HEK293 (cell line): ENCODE results near the gene MBTD1.
A peak's percentile ranks its signal among the peaks of the same experiment; 100 is the strongest.

Experiments used
- CTCF ChIA-PET: fragments of 350-600 bp; formaldehyde crosslinking; extraction: SDS; loops from one replicate; lab custom pipeline; 2021; ENCODE audit warnings: antibody characterized with exemption; lab: Yijun Ruan, JAX
- POLR2A ChIA-PET: fragments of 300-600 bp; formaldehyde crosslinking; extraction: SDS; loops from one replicate; lab custom pipeline; 2020; ENCODE audit warnings: antibody characterized with exemption, inconsistent platforms; lab: Yijun Ruan, JAX
- H3K27ac ChIP-seq: fragments of 200-500 bp; sonication (Bioruptor generic); 2 replicates; pipeline ENCODE4 v1.5.1; 2014; ENCODE audit warnings: low read depth, low read length, control low read depth, inconsistent platforms; ENCODE audit errors: extremely low read depth
- H3K36me3 ChIP-seq, 2 experiments: fragments of 200-500 bp in 1 of 2; sonication (Bioruptor generic) in 1 of 2; 1 replicate in 1 of 2; 2 replicates in 1 of 2; pipeline ENCODE4 v1.5.1; 2014 to 2017; ENCODE audit warnings: inconsistent platforms in 2 of 2, low read length in 2 of 2; ENCODE audit not compliant: control insufficient read depth in 2 of 2, insufficient read depth in 1 of 2
- H3K4me1 ChIP-seq: fragments of 200-500 bp; sonication (Bioruptor generic); 2 replicates; pipeline ENCODE4 v1.5.1; 2014; ENCODE audit warnings: mild to moderate bottlenecking, low read length, inconsistent platforms; ENCODE audit not compliant: control insufficient read depth, insufficient read depth
- H3K4me3 ChIP-seq: 2 replicates; pipeline ENCODE4 v1.5.1; 2011; ENCODE audit warnings: low read depth, mild to moderate bottlenecking, control low read depth, low read length, moderate library complexity
- H3K9me3 ChIP-seq: fragments of 200-500 bp; sonication (Bioruptor generic); 2 replicates; pipeline ENCODE4 v1.5.1; 2014; ENCODE audit warnings: low read depth, low read length, inconsistent platforms; ENCODE audit not compliant: control insufficient read depth, insufficient read depth
- FEZF1 ChIP-seq: fragments of 450-650 bp; formaldehyde crosslinking; IDR thresholded peaks from 2 replicates; pipeline ENCODE4 v1.5.1; 2016; ENCODE audit warnings: missing biosample characterization, missing genetic modification characterization
- GLI4 ChIP-seq: fragments of 450-650 bp; formaldehyde crosslinking; IDR thresholded peaks from 2 replicates; pipeline ENCODE4 v1.5.1; 2016; ENCODE audit warnings: missing biosample characterization, missing genetic modification characterization
- HOXA7 ChIP-seq: sonication (generic); formaldehyde crosslinking; IDR thresholded peaks from 2 replicates; pipeline ENCODE4 v1.8.1; 2022; ENCODE audit warnings: missing genetic modification reagents, borderline replicate concordance
- KLF1 ChIP-seq: fragments of 450-650 bp; formaldehyde crosslinking; IDR thresholded peaks from 2 replicates; pipeline ENCODE4 v1.5.1; 2016; ENCODE audit warnings: missing biosample characterization, missing genetic modification characterization
- SCRT2 ChIP-seq: fragments of 450-650 bp; formaldehyde crosslinking; IDR thresholded peaks from 2 replicates; pipeline ENCODE4 v1.5.1; 2016; ENCODE audit warnings: missing biosample characterization, missing genetic modification characterization
- SP3 ChIP-seq: fragments of 450-650 bp; formaldehyde crosslinking; IDR thresholded peaks from 2 replicates; pipeline ENCODE4 v1.5.1; 2016; ENCODE audit warnings: missing biosample characterization, missing genetic modification characterization
- ZBTB1 ChIP-seq: fragments of 450-650 bp; formaldehyde crosslinking; IDR thresholded peaks from 2 replicates; pipeline ENCODE4 v1.5.1; 2016; ENCODE audit warnings: missing biosample characterization, missing genetic modification characterization
- ZBTB20 ChIP-seq: fragments of 450-650 bp; formaldehyde crosslinking; IDR thresholded peaks from 2 replicates; pipeline ENCODE4 v1.5.1; 2016; ENCODE audit warnings: missing biosample characterization, missing genetic modification characterization
- ZNF121 ChIP-seq: fragments of 450-650 bp; formaldehyde crosslinking; IDR thresholded peaks from 2 replicates; pipeline ENCODE4 v1.5.1; 2016; ENCODE audit warnings: missing biosample characterization, missing genetic modification characterization
- ZNF157 ChIP-seq: fragments of 450-650 bp; formaldehyde crosslinking; IDR thresholded peaks from 2 replicates; pipeline ENCODE4 v1.5.1; 2016; ENCODE audit warnings: missing biosample characterization, missing genetic modification characterization
- ZNF23 ChIP-seq: fragments of 450-650 bp; formaldehyde crosslinking; IDR thresholded peaks from 2 replicates; pipeline ENCODE4 v1.5.1; 2016; ENCODE audit warnings: missing biosample characterization, missing genetic modification characterization, borderline replicate concordance
- ZNF324 ChIP-seq: fragments of 450-650 bp; formaldehyde crosslinking; IDR thresholded peaks from 2 replicates; pipeline ENCODE4 v1.5.1; 2016; ENCODE audit warnings: missing biosample characterization, missing genetic modification characterization
- ZNF335 ChIP-seq: fragments of 450-650 bp; formaldehyde crosslinking; conservative IDR thresholded peaks from 2 replicates; pipeline ENCODE4 v1.5.1; 2016; ENCODE audit warnings: missing biosample characterization, missing genetic modification characterization
- ZNF426 ChIP-seq: fragments of 450-650 bp; formaldehyde crosslinking; IDR thresholded peaks from 2 replicates; pipeline ENCODE4 v1.5.1; 2017; ENCODE audit warnings: missing biosample characterization, missing genetic modification characterization, mild to moderate bottlenecking, inconsistent platforms, moderate library complexity
- ZNF600 ChIP-seq: fragments of 450-650 bp; formaldehyde crosslinking; IDR thresholded peaks from 2 replicates; pipeline ENCODE4 v1.5.1; 2016; ENCODE audit warnings: missing biosample characterization, missing genetic modification characterization
- ZNF791 ChIP-seq: fragments of 450-650 bp; formaldehyde crosslinking; IDR thresholded peaks from 2 replicates; pipeline ENCODE4 v1.5.1; 2016; ENCODE audit warnings: missing biosample characterization, missing genetic modification characterization
- TF ChIP-seq, protein P1 (sequence below): fragments of 450-650 bp; formaldehyde crosslinking; IDR thresholded peaks from 2 replicates; pipeline ENCODE4 v1.5.1; 2016; ENCODE audit warnings: missing biosample characterization, missing genetic modification characterization, borderline replicate concordance
- TF ChIP-seq, protein P2 (sequence below): fragments of 450-650 bp; formaldehyde crosslinking; IDR thresholded peaks from 2 replicates; pipeline ENCODE4 v1.5.1; 2016; ENCODE audit warnings: missing biosample characterization, missing genetic modification characterization
- TF ChIP-seq, protein P3 (sequence below): fragments of 450-650 bp; formaldehyde crosslinking; IDR thresholded peaks from 2 replicates; pipeline ENCODE4 v1.5.1; 2016; ENCODE audit warnings: missing biosample characterization, missing genetic modification characterization

MBTD1 gene

DNA sequence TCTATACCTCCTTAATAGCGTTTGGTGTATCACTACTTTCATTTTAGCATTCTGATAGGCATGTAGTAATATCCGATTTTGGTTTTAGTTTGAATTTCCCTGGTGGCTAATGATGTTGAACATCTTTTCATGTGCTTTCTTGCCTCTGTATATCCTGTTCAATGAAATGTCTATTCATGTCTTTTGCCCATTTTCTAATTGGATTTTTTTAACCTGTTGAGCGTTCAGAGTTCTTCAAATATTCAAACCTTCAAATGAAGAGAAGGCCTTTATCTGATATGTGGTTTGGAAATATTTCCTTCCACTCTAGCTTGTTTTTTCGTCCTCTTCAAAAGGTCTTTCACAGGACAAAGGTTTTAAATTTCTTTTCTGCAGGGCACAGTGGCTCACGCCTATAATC is 108.9 kb downstream of the MBTD1 start:
- Histone ChIP-seq H3K9me3 (no peaks in the 10 kb centered on the region), H3K36me3 (peaks cover 0 to 7% of the 10 kb centered on the region in 2 experiments; a peak in 1 of 3 replicates), H3K4me3 (no peak overlapping the region), H3K4me1 (peaks cover 4% of the 10 kb centered on the region; the same call in 1 of the 2 replicates), H3K27ac (no peak overlapping the region)
- no peak for TF ChIP-seq ZBTB20 (tag by site-specific recombination)
- peak; percentile 67 for TF ChIP-seq SCRT2 (tag by site-specific recombination)
- CTCF ChIA-PET = interaction anchor here (0.6 to 1.0 kb wide), 3 partner anchors 148 to 153 kb away, joined by 4 to 5 read pairs (median 4); no protein-coding TSS in a partner anchor
- POLR2A ChIA-PET = no interaction called here

DNA sequence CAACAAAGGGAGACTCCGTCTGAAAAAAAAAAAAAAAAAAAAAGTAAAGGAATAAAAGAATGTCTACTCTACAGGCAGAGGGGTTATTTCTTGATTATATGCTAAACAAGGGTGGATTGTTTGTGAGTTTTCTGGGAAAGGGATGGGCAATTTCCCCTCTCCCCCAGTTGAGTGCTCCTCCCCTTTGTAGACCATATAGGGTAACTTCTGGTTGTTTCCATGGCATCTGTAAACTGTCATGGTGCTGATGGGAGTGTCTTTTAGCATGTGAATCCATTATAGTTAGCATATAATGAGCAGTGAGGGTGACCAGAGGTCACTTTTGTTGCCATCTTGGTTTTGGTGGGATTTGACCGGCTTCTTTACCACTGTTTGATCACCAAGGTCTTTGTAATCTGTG is 110.7 kb downstream of the MBTD1 start:
- POLR2A ChIA-PET = no interaction called here
- H3K27ac ChIP-seq = no peak overlapping the region
- H3K36me3 ChIP-seq = no peaks in the 10 kb centered on the region
- TF ChIP-seq, protein P1, sequence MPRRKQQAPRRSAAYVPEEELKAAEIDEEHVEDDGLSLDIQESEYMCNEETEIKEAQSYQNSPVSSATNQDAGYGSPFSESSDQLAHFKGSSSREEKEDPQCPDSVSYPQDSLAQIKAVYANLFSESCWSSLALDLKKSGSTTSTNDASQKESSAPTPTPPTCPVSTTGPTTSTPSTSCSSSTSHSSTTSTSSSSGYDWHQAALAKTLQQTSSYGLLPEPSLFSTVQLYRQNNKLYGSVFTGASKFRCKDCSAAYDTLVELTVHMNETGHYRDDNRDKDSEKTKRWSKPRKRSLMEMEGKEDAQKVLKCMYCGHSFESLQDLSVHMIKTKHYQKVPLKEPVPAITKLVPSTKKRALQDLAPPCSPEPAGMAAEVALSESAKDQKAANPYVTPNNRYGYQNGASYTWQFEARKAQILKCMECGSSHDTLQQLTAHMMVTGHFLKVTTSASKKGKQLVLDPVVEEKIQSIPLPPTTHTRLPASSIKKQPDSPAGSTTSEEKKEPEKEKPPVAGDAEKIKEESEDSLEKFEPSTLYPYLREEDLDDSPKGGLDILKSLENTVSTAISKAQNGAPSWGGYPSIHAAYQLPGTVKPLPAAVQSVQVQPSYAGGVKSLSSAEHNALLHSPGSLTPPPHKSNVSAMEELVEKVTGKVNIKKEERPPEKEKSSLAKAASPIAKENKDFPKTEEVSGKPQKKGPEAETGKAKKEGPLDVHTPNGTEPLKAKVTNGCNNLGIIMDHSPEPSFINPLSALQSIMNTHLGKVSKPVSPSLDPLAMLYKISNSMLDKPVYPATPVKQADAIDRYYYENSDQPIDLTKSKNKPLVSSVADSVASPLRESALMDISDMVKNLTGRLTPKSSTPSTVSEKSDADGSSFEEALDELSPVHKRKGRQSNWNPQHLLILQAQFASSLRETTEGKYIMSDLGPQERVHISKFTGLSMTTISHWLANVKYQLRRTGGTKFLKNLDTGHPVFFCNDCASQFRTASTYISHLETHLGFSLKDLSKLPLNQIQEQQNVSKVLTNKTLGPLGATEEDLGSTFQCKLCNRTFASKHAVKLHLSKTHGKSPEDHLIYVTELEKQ = no peak
- TF ChIP-seq ZNF121 (tag by site-specific recombination) (no peak), KLF1 (tag by site-specific recombination) (no peak), GLI4 (tag by site-specific recombination) (no peak), SP3 (tag by site-specific recombination) (no peak), ZNF791 (tag by site-specific recombination) (no peak), ZBTB1 (no peak), ZNF157 (tag by site-specific recombination) (no peak)
- TF ChIP-seq, protein P2, sequence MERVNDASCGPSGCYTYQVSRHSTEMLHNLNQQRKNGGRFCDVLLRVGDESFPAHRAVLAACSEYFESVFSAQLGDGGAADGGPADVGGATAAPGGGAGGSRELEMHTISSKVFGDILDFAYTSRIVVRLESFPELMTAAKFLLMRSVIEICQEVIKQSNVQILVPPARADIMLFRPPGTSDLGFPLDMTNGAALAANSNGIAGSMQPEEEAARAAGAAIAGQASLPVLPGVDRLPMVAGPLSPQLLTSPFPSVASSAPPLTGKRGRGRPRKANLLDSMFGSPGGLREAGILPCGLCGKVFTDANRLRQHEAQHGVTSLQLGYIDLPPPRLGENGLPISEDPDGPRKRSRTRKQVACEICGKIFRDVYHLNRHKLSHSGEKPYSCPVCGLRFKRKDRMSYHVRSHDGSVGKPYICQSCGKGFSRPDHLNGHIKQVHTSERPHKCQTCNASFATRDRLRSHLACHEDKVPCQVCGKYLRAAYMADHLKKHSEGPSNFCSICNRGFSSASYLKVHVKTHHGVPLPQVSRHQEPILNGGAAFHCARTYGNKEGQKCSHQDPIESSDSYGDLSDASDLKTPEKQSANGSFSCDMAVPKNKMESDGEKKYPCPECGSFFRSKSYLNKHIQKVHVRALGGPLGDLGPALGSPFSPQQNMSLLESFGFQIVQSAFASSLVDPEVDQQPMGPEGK (tag by site-specific recombination) = no peak
- TF ChIP-seq, protein P3, sequence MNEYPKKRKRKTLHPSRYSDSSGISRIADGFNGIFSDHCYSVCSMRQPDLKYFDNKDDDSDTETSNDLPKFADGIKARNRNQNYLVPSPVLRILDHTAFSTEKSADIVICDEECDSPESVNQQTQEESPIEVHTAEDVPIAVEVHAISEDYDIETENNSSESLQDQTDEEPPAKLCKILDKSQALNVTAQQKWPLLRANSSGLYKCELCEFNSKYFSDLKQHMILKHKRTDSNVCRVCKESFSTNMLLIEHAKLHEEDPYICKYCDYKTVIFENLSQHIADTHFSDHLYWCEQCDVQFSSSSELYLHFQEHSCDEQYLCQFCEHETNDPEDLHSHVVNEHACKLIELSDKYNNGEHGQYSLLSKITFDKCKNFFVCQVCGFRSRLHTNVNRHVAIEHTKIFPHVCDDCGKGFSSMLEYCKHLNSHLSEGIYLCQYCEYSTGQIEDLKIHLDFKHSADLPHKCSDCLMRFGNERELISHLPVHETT (tag by site-specific recombination) = no peak
- no peak overlapping the region for H3K4me3 ChIP-seq
- H3K9me3 ChIP-seq = no peaks in the 10 kb centered on the region
- CTCF ChIA-PET = no interaction called here
- H3K4me1 ChIP-seq = peaks cover 6% of the 10 kb centered on the region

DNA sequence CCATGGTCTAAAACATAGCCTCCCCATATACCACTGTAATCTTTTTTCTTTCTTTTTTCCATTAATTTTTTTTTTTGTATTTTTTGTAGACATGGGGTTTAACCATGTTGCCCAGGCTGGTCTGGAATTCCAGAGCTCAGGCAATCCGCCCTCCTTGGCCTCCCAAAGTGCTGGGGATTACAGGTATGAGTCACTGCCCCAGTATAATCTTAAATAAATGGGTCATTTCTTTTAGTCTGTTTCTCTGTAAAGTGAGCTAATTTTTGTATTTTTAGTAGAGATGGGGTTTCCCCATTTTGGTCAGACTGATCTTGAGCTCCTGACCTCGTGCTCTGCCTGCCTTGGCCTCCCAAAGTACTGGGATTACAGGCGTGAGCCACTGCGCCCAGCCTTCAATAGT is 112.2 kb downstream of the MBTD1 start:
- Histone ChIP-seq H3K36me3 (no peaks in the 10 kb centered on the region), H3K27ac (no peak overlapping the region), H3K9me3 (no peaks in the 10 kb centered on the region), H3K4me3 (no peak overlapping the region), H3K4me1 (peaks cover 6% of the 10 kb centered on the region)
- CTCF ChIA-PET = interaction anchor here (0.6 kb wide), 5 partner anchors 61 to 618 kb away, joined by 3 to 4 read pairs (median 3); no protein-coding TSS in a partner anchor
- POLR2A ChIA-PET = interaction anchor here (1.3 kb wide), 1 partner anchor 27 kb away, joined by 4 read pairs; the partner anchor contains the start of gene SPAG9
- TF ChIP-seq FEZF1 (tag by site-specific recombination) (no peak), ZNF324 (tag by site-specific recombination) (no peak), ZNF23 (tag by site-specific recombination) (no peak), ZNF335 (tag by site-specific recombination) (no peak; the same call in 1 of the 2 replicates), HOXA7 (CRISPR knock-in tag) (no peak), ZNF426 (tag by site-specific recombination) (no peak), ZNF600 (tag by site-specific recombination) (peak; percentile 73)
- TF ChIP-seq, all 188 proteins: peak for 1
